A549 (cell line): ENCODE measurements around the gene ADIG. TPM values are rescaled to one million over a fixed set of nuclear protein-coding genes. Genes with fewer than 3 reads are reported as not detected.

Source experiments
- ATAC-seq, 2 experiments: fragments of 200-7000 bp in 1 of 2; fragments of >200 bp in 1 of 2; cut with Nextera tagmentation in 1 of 2; cut with Tn5 transposase in 1 of 2; 3 replicates each; pipeline versions ENCODE4 v1.8.0 to v1.9.1; 2018 to 2020; ENCODE audit warnings: mild to moderate bottlenecking in 1 of 2, moderate library complexity in 1 of 2
- CTCF ChIA-PET: fragments of 300-600 bp; sonication (Branson Sonifier 250); formaldehyde crosslinking; extraction: SDS; loops from one replicate; lab custom pipeline; 2021; ENCODE audit warnings: antibody characterized with exemption, inconsistent platforms; lab: Yijun Ruan, JAX
- POLR2A ChIA-PET: fragments of 350-600 bp; formaldehyde crosslinking; extraction: SDS; loops from one replicate; lab custom pipeline; 2021; ENCODE audit warnings: antibody characterized with exemption, inconsistent platforms; lab: Yijun Ruan, JAX
- DNase-seq, 2 experiments: peaks; one replicate each; pipeline versions ENCODE4 v3.0.0 to v3.0.0-alpha.2; 2011 to 2016; ENCODE audit warnings: low read depth in 1 of 2, low spot score in 1 of 2
- FAIRE-seq: peaks from 2 replicates; lab custom pipeline; 2011; peaks lifted over from hg19 to GRCh38; lab: Jason Lieb, UNC
- H3K27ac ChIP-seq, 2 experiments: fragments of >200 bp; sonication (Bioruptor Twin); formaldehyde crosslinking; 3 replicates each; pipeline ENCODE4 v1.5.1; 2016 to 2017
- H3K4me1 ChIP-seq: fragments of >200 bp; sonication (Bioruptor Twin); formaldehyde crosslinking; 3 replicates; pipeline ENCODE4 v1.6.1; 2016
- H3K4me2 ChIP-seq: fragments of >200 bp; sonication (Bioruptor Twin); formaldehyde crosslinking; 3 replicates; pipeline ENCODE4 v1.6.1; 2016
- H3K4me3 ChIP-seq: fragments of >200 bp; sonication (Bioruptor Twin); formaldehyde crosslinking; 3 replicates; pipeline ENCODE4 v1.5.1; 2016
- H3K9me3 ChIP-seq: fragments of >200 bp; sonication (Bioruptor Twin); formaldehyde crosslinking; 3 replicates; pipeline ENCODE4 v1.6.1; 2016
- BHLHE40 ChIP-seq: IDR thresholded peaks from 2 replicates; pipeline ENCODE4 v1.6.1; 2012; ENCODE audit warnings: low read depth, low read length, inconsistent platforms
- CBX8 ChIP-seq: fragments of 200-600 bp; sonication (generic); IDR thresholded peaks from 2 replicates; pipeline ENCODE4 v1.6.1; 2016
- CHD4 ChIP-seq: fragments of 200-600 bp; sonication (generic); IDR thresholded peaks from 2 replicates; pipeline ENCODE4 v1.6.1; 2016; ENCODE audit warnings: antibody characterized with exemption, mild to moderate bottlenecking, borderline replicate concordance
- ELK1 ChIP-seq: fragments of 150-350 bp; IDR thresholded peaks from 2 replicates; pipeline ENCODE4 v1.6.1; 2014; ENCODE audit warnings: low read depth, mild to moderate bottlenecking, low read length
- FOSB ChIP-seq: fragments of 250-450 bp; sonication (Bioruptor Pico); IDR thresholded peaks from 2 replicates; pipeline ENCODE4 v1.5.0; 2020; ENCODE audit warnings: mild to moderate bottlenecking, moderate library complexity
- FOXS1 ChIP-seq: fragments of 250-450 bp; sonication (Bioruptor Pico); IDR thresholded peaks from 2 replicates; pipeline ENCODE4 v1.5.0; 2020; ENCODE audit warnings: mild to moderate bottlenecking, moderate library complexity
- JUN ChIP-seq, 2 experiments: fragments of >200 bp; sonication (Bioruptor Twin); formaldehyde crosslinking; IDR thresholded peaks; 2 replicates in 1 of 2; 3 replicates in 1 of 2; pipeline ENCODE4 v1.6.1; 2016 to 2017
- KDM1A ChIP-seq: fragments of 200-600 bp; sonication (generic); IDR thresholded peaks from 2 replicates; pipeline ENCODE4 v1.6.1; 2016; ENCODE audit warnings: low read depth, mild to moderate bottlenecking
- MAX ChIP-seq: IDR thresholded peaks from 2 replicates; pipeline ENCODE4 v1.6.1; 2012
- MAZ ChIP-seq: fragments of 150-350 bp; IDR thresholded peaks from 2 replicates; pipeline ENCODE4 v1.6.1; 2014; ENCODE audit warnings: antibody characterized with exemption, low read depth, low read length, borderline replicate concordance
- NR3C1 ChIP-seq: fragments of >200 bp; sonication (Bioruptor Twin); formaldehyde crosslinking; IDR thresholded peaks from 3 replicates; pipeline ENCODE4 v1.6.1; 2017
- PBX3 ChIP-seq: IDR thresholded peaks from 2 replicates; pipeline ENCODE4 v1.6.1; 2012
- PHF8 ChIP-seq: fragments of 200-600 bp; sonication (generic); IDR thresholded peaks from 2 replicates; pipeline ENCODE4 v1.6.1; 2016; ENCODE audit warnings: low read depth, mild to moderate bottlenecking, antibody characterized with exemption, moderate library complexity, borderline replicate concordance
- POLR2A ChIP-seq: IDR thresholded peaks from 2 replicates; pipeline ENCODE4 v1.6.1; 2012; ENCODE audit warnings: mild to moderate bottlenecking, low read length
- POLR2AphosphoS2 ChIP-seq: conservative IDR thresholded peaks from 2 replicates; pipeline ENCODE4 v1.6.1; 2012; ENCODE audit warnings: low read length, improper control_type of control experiment, inconsistent platforms
- RAD21 ChIP-seq, 2 experiments: fragments of >200 bp in 1 of 2; sonication (Bioruptor Twin) in 1 of 2; formaldehyde crosslinking in 1 of 2; IDR thresholded peaks in 1 of 2; conservative IDR thresholded peaks in 1 of 2; 2 replicates in 1 of 2; 3 replicates in 1 of 2; pipeline ENCODE4 v1.6.1; 2012 to 2018; ENCODE audit warnings: inconsistent platforms in 1 of 2
- RARB ChIP-seq: fragments of 250-450 bp; sonication (Bioruptor Pico); IDR thresholded peaks from 2 replicates; pipeline ENCODE4 v1.8.0; 2021; ENCODE audit warnings: mild to moderate bottlenecking, moderate library complexity
- RCOR1 ChIP-seq: fragments of 150-350 bp; IDR thresholded peaks from 2 replicates; pipeline ENCODE4 v1.6.1; 2014; ENCODE audit warnings: antibody characterized with exemption, low read length, low read depth
- RFX5 ChIP-seq: fragments of 450-650 bp; IDR thresholded peaks from 2 replicates; pipeline ENCODE4 v1.7.1; 2014; ENCODE audit warnings: antibody characterized with exemption, mild to moderate bottlenecking, moderate library complexity
- SREBF2 ChIP-seq: fragments of 450-650 bp; IDR thresholded peaks from 2 replicates; pipeline ENCODE4 v1.6.1; 2014; ENCODE audit warnings: mild to moderate bottlenecking, moderate library complexity
- TP53 ChIP-seq: fragments of 250-450 bp; sonication (Bioruptor Pico); IDR thresholded peaks from 2 replicates; pipeline ENCODE4 v1.5.0; 2021; ENCODE audit warnings: mild to moderate bottlenecking, moderate library complexity
- ZC3H11A ChIP-seq: fragments of 450-650 bp; IDR thresholded peaks from 2 replicates; pipeline ENCODE4 v1.6.1; 2014; ENCODE audit warnings: antibody characterized with exemption, mild to moderate bottlenecking
- ZNF302 ChIP-seq: fragments of 250-450 bp; sonication (Bioruptor Pico); IDR thresholded peaks from 2 replicates; pipeline ENCODE4 v1.9.0; 2021; ENCODE audit warnings: inconsistent platforms, mild to moderate bottlenecking, moderate library complexity
- ZSCAN20 ChIP-seq: fragments of 250-450 bp; sonication (Bioruptor Pico); IDR thresholded peaks from 2 replicates; pipeline ENCODE4 v1.8.0; 2022; ENCODE audit warnings: mild to moderate bottlenecking, moderate library complexity
- WGBS: methylation state at CpG from one replicate; pipeline ENCODE4 v1.1.6; 2017; ENCODE audit errors: missing lambda C conversion rate; 5-methylcytosine and 5-hydroxymethylcytosine counted together
- polyA plus RNA-seq, 4 experiments: library from polyadenylated mRNA; depleted of rRNA in 3 of 4; stranded (reverse); fragments of >200 nt; fragmentation: RNase III in 1 of 4; extraction: RNeasy Plus Mini Kit Qiagen cat#74134 plus additional on column Dnase treatment in 1 of 4; gene quantifications; 2 replicates in 3 of 4; 3 replicates in 1 of 4; pipeline ENCODE4 v1.2.3, GENCODE V29; 2011 to 2017

Gene ADIG
- polyA plus RNA-seq, 2 of the 4 experiments (the other 2 are of a cell fraction), result not detected

GRCh38 chr20:38624084-38624483 is 43.1 kb downstream of the ADIG start:
- Histone ChIP-seq H3K27ac (no peak overlapping the region), H3K9me3 (no peaks in the 10 kb centered on the region), H3K4me3 (no peak overlapping the region), H3K4me1 (0 out of 3 replicates have a peak, but pooled peaks cover 3% of the 10 kb centered on the region), H3K4me2 (no peak overlapping the region)
- DNase-seq (peak in 1 of 2 experiments; percentile 24), ATAC-seq (no peak), FAIRE-seq (no peak)
- WGBS, result 73% methylated on average over 2 of the region's 2 CpGs
- no peak for TF ChIP-seq ZNF302 (CRISPR knock-in tag)
- no peak for TF ChIP-seq RAD21 (conservative IDR thresholded peaks at IDR 0.05 in 1 of 2, IDR thresholded peaks at IDR 0.05 in 1 of 2)
- no peak for TF ChIP-seq MAX
- TF ChIP-seq FOXS1 (CRISPR knock-in tag), result no peak
- no peak for TF ChIP-seq ZSCAN20 (CRISPR knock-in tag)
- TF ChIP-seq FOSB, result no peak
- no peak for TF ChIP-seq PHF8
- TF ChIP-seq RARB (CRISPR knock-in tag), result no peak
- no peak for TF ChIP-seq BHLHE40
- no peak for TF ChIP-seq CBX8
- no peak for TF ChIP-seq PBX3
- no peak for TF ChIP-seq CHD4
- no peak for TF ChIP-seq MAZ
- TF ChIP-seq RCOR1, result no peak
- no peak for TF ChIP-seq ELK1
- no peak for TF ChIP-seq JUN (IDR thresholded peaks at IDR 0.05)
- no peak for TF ChIP-seq POLR2AphosphoS2
- TF ChIP-seq RFX5, result no peak
- ChIA-PET POLR2A (no interaction called here), CTCF (interaction anchor here (0.6 to 4.6 kb wide), 6 partner anchors 10 to 269 kb away, joined by 3 to 21 read pairs (median 3); no protein-coding TSS in a partner anchor)

GRCh38 chr20:38625896-38626295 is 44.9 kb downstream of the ADIG start:
- Histone ChIP-seq H3K4me3 (no peak overlapping the region), H3K9me3 (no peaks in the 10 kb centered on the region), H3K4me1 (peaks cover 8% of the 10 kb centered on the region; the same call in 1 of the 3 replicates), H3K4me2 (no peak overlapping the region), H3K27ac (no peak overlapping the region)
- ChIA-PET CTCF (interaction anchor here (1.4 kb wide), 1 partner anchor 11 kb away, joined by 3 read pairs; no protein-coding TSS in a partner anchor), POLR2A (no interaction called here)
- DNase-seq (no peak), ATAC-seq (no peak), FAIRE-seq (no peak)
- TF ChIP-seq ZNF302 (CRISPR knock-in tag), result no peak
- TF ChIP-seq KDM1A, result no peak
- no peak for TF ChIP-seq SREBF2
- TF ChIP-seq CHD4, result no peak
- no peak for TF ChIP-seq NR3C1
- TF ChIP-seq ZC3H11A, result no peak
- TF ChIP-seq JUN (IDR thresholded peaks at IDR 0.05), result no peak

- TF ChIP-seq FOSB (no peak), TP53 (CRISPR knock-in tag) (no peak), POLR2A (peak; percentile 17; the same call in 1 of the 2 replicates)
- TF ChIP-seq, all 56 proteins: peak for 1
- CTCF ChIA-PET, result no interaction called here
- no peak overlapping the region for H3K4me3 ChIP-seq
- H3K9me3 ChIP-seq, result no peaks in the 10 kb centered on the region
- ATAC-seq, result no peak
- POLR2A ChIA-PET, result no interaction called here
- H3K4me1 ChIP-seq, result peaks cover 14% of the 10 kb centered on the region; the same call in 1 of the 3 replicates
- FAIRE-seq, result no peak
- no peak for DNase-seq
- 72% methylated on average over 10 of the region's 10 CpGs for WGBS
- H3K4me2 ChIP-seq, result no peak overlapping the region
- no peak overlapping the region for H3K27ac ChIP-seq
Measured at GRCh38 chr20:38626921-38627659, 46.1 kb downstream of the ADIG start.
